GM18526 (cell line): ENCODE results near the gene ATXN7L3B.

Source experiments
- POLR2A ChIP-seq: IDR thresholded peaks from 3 replicates; pipeline ENCODE4 v1.6.1; 2011; ENCODE audit not compliant: insufficient read length; ENCODE audit errors: extremely low read depth

Gene ATXN7L3B

DNA sequence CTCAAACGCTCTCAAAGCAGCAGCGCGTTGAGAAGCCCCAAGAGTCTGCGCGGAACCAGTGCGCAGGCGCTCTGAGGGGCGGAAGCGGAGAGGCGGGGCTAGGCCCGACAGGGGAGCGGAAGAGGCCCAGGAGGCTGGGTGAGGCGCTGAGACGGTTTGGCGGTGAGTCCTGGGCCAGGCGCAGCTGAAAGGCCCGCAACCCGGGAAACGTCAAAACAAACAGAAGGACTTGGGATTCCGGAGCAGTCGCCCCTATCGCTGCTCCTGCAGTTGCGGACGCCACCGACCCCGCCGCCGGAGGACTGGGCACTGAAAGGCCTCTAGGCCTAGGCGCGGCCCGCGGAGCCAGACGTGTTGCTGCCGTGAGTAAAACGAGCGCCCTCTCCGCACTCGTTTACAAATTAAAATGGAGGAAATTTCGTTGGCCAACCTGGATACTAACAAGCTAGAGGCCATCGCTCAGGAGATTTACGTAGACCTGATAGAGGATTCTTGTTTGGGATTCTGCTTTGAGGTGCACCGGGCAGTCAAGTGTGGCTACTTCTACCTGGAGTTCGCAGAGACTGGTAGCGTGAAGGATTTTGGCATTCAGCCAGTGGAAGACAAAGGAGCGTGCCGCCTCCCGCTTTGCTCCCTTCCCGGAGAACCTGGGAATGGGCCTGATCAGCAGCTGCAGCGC, at the start of gene ATXN7L3B:
TSS of gene ATXN7L3B (plus strand) at position 129 of the 679 bp plus-strand sequence. CDS start at position 407, 278 bp downstream.
- TF ChIP-seq POLR2A = peak; percentile 78

DNA sequence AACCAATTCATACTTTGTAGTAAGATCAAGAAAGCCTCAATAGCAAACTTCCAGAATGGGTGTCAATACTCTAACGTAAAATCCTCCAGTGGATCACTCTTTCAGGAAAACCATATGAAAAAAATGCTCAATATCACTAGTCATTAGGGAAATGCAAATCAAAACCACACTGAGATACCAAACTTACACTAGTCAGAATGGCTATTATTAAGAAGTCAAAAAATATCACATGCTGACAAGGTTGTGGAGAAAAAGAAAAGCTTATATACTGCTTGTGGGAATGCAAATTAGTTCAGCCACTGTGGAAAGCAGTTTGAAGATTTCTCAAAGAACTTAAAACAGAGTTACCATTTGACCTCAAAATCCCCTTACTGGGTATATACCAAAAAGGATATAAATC, 49.5 kb upstream of the ATXN7L3B start:
- no peak for TF ChIP-seq POLR2A

DNA sequence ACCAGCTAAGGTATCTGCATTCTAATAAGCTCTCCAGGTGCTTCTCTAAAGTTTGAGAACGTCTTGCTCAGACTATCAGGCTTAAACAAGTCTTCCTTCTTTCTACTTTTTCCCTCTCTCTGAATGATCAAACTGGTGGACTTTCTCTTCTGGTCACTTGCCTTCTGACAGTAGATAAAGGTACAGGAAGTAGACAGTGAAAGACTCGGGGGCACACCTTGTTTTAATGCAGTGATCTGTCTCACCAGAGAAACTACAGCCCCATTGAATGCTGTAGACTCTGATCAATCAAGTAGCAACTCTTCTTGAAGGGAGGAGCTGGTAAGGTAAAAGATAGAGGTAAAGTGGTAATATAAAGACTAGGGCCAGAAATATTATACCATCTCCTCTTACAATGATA, 48.1 kb upstream of the ATXN7L3B start:
- TF ChIP-seq POLR2A = no peak

- TF ChIP-seq POLR2A = no peak
These were observed 47.1 kb upstream of the ATXN7L3B start for GRCh38 chr12:74490390-74491064.

GRCh38 chr12:74491374-74491773, 46.3 kb upstream of the ATXN7L3B start:
- no peak for TF ChIP-seq POLR2A

DNA sequence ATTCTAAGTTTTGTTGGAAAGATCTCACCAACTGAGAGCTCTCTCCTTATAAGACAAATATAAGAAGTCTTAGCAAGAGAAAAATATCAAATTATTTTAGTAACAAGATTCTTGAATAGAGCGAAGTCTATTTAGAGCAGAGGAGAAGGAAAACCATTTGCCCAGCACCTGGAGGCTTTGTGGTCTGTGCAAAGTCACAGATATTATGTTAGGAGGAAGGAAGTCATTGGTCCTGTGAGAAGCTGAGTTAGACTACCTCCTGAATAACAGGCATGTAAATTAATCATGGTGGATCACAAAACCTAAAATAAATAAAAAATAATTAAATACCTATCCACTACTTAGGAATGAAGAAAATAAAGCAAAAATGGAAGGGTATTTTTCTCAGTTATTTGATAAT, 38.4 kb upstream of the ATXN7L3B start:
- no peak for TF ChIP-seq POLR2A

GRCh38 chr12:74509886-74510285, 27.7 kb upstream of the ATXN7L3B start:
- no peak for TF ChIP-seq POLR2A

GRCh38 chr12:74514098-74514872, 23.4 kb upstream of the ATXN7L3B start:
- no peak for TF ChIP-seq POLR2A

DNA sequence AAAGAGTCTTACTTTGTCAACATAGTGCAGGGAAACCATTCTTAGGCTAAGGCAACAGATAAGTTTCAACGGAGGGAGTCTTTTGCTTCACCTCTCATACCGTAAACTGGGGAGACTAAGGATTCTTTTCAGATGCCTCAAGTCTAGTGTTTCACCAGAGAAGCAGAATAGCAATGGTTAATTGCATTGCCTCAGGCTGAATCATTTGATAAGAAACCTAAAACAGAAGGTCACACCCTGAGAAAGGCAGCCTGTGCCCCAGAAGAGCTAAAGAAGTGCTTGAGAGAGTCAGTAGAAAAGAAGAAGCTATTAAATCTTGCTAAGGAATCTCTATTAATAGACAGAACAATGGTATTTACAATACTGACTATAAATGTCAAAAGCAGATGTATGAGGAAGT, 21.8 kb upstream of the ATXN7L3B start:
- TF ChIP-seq POLR2A = no peak

DNA sequence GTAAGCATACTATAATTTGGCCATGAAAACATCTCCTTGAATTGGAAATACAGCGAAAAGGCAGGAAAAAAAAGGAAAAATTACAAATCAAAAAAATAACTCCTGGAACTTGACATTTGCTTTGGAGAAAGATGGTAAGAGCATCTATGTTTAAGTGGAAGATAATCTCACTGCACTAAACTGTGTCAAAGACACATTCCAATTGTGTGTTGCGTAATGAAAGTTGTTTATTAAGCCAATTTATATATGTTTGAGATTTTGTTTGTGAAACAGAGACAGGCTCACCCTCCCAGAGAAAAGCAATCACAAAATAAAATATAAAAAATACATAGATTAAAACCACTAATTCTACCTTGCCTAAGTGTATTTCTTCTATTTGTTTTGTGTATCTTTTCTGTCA, 11.1 kb upstream of the ATXN7L3B start:
- no peak for TF ChIP-seq POLR2A

DNA sequence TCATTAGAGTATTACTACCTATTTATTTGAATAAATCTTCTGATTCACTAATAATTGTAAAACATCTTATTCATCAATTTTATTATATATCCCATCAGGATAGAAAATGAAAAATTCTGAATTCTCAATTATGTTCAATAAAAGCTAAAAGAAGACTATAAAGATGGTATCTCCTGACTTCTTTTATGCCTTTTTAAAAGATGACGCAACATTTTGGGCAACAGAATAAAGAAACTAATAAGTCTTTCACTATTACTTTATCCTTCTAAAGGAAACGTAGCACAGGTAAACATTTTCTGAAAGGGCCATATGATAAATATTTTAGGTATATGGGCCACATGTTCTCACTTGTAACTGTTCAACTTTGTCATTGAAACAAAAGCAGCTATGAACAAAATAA, 10.1 kb upstream of the ATXN7L3B start:
- TF ChIP-seq POLR2A = no peak

- no peak for TF ChIP-seq POLR2A
These were observed 7.0 kb upstream of the ATXN7L3B start for GRCh38 chr12:74530676-74531075.

GRCh38 chr12:74535536-74535935, 2.1 kb upstream of the ATXN7L3B start:
- TF ChIP-seq POLR2A = no peak

DNA sequence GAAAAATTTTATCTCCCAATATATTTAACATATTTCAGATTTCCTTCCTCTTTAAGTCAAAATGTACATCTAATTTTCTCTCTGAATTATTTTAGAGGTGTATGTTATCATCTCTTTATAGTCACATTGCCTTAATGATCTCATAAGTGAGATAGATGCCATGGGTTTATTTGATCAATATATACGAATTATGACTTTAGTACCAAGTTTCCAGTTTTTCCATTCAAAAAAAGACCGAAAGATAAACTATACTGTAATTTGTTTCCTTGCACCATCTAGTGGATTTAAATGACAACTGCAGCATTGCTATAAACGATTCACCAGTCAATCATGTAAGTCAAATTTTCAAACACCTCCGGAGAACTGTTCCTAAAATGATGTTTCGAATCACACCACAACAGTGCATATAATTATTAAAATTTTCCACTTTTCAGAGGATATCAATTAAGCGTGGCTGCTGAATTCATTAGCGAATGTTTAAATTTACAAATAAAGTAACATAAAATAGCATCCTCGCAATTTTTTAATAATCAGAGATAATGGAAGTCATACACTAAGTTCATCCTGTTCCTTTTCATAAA, 419 bp upstream of the ATXN7L3B start:
- no peak for TF ChIP-seq POLR2A

GRCh38 chr12:74538491-74539258, 1.0 kb downstream of the ATXN7L3B start:
- TF ChIP-seq POLR2A = no peak
